Putamen (tissue), 1 donor: ENCODE data around the gene BBS9.
"Not testable (repeated sequence)": the region's sequence is repeated elsewhere in the genome, so short reads cannot be mapped to it uniquely, and the experiment has no call there.

ENCODE experiments used
- DNase-seq: peaks from one replicate; pipeline ENCODE4 v3.0.0-alpha.2; 2016; ENCODE audit warnings: low spot score

Gene BBS9

GRCh38 chr7:33432821-33433220, 303.5 kb downstream of the BBS9 start:
- no peak for DNase-seq

DNA sequence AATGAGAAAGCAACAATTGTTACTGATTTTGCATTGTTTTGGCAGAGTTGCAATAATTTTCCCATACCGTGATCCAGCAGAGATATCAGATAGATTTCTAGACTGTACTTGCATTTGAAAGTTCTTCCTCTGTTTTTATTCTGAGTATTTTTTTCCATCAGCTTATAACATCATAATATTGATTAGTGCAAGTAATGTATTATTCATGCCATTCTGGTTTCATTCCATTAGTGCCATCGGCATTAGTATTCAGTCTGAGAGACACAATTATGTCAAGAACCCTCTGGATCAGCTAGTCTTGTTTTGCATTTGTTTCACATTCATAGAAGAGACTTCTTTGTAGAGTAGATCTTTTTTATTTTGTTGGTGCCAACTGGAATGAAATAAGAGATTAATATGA, 304.0 kb downstream of the BBS9 start:
- DNase-seq: no peak

DNA sequence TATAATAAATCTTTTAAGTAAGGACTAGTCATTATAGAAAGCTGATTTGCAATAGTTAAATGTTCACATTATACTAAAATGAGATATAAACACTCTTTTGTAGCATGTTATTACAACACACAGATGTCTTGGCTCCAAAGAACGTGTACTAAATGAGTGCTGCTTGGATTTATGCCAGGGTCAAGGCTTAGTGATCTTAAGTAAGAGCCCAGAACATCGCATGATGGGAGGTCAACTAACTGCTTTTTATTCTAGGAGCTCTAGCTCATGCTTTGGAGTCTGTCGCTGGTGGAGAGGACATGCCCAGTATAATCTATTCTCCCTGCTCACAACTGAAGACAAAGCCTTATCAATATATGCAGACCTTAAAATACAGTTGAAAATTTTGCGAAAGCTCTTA, 315.1 kb downstream of the BBS9 start:
- no peak for DNase-seq

DNA sequence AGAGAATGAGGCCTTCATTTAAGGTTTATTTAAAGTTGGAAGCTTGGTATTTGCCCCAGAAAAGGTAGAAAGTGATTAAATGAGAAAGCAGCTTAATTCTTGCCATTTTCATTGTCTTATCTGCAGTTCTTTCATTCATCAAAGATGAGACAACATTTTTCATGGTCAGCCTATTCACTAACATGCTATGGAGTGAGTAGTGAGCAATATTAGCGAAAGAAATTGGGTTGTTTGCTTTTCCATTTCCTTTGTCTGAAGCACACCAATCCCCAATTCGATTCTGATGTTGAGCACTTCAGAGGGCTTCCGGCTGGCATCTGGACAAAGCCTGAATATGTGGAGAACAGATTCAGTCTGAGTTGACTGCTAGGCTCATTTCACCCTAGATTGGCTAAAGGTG, 317.2 kb downstream of the BBS9 start:
- no peak for DNase-seq

DNA sequence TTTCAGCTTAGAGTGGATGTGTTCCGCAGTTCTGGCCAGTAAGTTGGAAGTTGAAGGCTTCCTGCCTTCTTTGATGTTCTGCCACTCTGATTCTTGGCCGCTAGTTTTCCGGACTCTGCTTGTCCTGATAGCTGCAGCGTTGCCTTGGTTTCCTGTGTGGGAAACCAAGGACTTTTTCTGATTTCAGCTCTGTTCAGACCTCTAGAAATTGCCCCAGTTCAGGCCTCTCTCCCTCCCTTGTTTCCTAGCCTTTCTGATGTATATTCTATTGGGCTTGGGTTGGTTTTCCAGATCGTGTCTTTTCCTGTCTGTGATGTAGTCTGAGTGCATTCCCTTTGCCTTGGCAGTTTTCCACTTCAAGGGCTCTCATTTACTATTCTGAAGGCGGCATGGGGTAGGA, 318.7 kb downstream of the BBS9 start:
- DNase-seq: peak; percentile 20

DNA sequence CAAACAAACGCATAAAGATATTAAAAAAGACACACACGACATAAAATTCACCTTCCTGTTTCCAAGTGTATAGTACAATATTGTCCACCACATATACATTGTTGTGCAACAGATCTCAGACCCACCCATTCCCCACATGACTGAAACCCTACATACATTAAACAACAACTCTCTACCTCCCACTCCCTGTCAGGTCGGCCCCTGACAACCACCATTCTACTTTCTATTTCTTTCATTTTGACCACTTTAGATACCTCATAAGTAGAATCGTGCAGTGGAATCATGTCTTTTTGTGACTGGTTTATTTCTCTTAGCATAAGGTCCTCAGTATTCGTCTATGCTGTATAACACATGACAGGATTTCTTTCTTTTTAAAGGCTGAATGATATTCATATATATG, 320.5 kb downstream of the BBS9 start:
- no peak for DNase-seq

- DNase-seq: no peak
These were observed 323.6 kb downstream of the BBS9 start for GRCh38 chr7:33452805-33453502.

- no peak for DNase-seq
These were observed 327.7 kb downstream of the BBS9 start for GRCh38 chr7:33457039-33457438.

DNA sequence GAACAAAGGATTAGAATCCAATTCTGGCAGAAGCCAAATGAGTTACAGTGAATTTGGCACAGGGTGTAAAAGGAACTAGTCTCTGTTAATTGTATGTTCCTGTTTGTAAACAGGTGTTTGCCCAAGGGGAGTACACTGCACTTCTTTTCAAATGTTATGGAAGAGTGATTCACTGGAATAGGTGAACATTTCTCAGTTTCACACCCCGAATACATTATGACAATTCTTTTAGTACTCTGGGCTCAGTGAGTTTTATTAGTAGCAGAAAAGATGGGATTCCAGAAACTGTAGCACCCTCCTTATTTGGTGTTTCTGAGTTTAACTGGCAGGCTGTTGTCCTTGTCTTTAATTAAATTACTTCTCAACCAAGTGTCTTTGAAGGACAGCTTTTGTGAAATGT, 329.2 kb downstream of the BBS9 start:
- no peak for DNase-seq

DNA sequence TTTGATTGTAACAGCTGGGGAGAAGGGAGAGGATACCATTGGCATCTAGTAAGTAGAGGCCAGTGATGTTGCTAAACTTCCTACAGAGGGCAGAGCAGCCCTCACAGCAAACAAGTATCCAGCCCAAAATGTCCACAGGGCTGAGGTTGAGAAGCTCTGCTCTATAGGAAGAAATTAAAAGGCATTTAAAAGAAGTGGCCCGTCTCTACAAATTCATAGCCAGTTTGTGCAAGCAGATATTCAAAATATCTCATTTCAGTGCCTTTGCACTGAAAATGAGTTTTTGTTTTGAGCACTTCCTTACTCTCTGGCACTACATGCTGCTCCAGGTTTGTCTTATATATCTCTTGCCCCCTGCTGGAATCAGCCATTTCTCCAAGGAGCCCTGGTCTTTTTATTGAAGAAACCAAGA, 330.0 kb downstream of the BBS9 start:
- DNase-seq: no peak

- DNase-seq: no peak
These were observed 333.8 kb downstream of the BBS9 start for GRCh38 chr7:33463131-33463530.

- no peak for DNase-seq
These were observed 336.8 kb downstream of the BBS9 start for GRCh38 chr7:33466203-33466602.

- no peak for DNase-seq
These were observed 342.4 kb downstream of the BBS9 start for GRCh38 chr7:33471636-33472242.

DNA sequence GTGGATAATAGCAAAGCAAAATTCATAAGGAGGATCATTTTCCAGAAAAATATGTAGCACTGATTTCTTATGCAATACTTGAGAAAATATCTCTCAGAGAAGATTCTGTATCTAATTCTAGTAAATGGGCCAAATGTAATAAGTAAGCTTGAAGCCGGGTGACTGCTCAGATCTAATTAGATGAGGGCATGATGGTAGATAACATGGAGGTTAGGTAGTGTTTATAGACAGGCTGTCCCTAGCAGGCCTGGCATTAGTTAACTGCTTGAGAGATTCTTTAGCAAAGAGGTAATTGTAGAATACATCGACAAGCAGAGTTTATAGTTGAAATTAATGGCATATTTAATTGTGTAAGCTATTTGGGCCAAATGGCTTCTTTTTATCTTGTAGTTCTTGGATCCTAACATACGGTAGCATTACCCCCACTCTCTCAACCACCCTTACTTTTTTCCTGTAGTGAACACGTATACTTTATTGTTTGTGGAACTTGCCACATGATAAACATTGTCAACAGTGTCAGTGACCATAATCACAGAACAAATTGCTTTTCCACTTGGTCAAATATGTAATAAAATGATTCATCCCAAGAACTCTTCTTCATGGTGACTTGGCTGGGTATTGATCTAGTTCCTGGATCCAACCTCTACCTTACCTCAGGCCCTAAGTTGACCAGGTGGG, 343.1 kb downstream of the BBS9 start:
- no peak for DNase-seq

DNA sequence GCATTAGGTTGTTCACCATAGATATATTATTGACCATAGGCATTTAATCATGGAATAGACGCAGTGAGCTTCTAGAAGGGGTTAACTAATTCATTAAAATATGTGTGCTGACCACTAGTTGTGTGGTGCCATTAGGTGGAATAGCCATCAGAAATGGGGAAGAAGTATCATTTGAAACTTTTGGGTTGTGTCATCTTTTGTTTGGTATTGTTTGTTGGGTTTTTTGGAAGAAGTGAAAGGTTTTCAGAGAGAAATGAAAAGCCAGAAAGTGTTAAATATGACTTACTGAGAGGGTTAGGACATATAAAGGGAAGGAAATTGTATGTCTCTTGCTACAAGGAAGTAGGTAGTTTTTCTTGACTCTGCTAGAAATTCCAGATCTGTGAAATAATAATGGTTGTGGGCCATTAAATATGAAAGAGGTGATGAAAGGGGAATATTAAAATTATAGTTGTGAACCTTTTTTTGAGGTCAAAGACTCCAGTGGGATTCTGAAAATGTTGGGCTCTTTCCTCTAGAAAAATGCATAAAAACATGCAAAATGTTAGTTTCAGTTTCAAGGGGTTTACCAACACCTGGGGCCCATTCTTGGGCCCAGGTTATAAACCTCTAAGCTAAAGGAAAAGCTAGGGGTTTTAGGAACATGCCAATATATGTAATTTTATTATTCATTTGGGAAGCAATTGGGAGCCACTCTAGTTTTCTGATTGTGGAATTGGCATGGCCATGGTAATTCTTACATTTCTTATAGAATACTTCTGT, 348.5 kb downstream of the BBS9 start:
- no peak for DNase-seq

DNA sequence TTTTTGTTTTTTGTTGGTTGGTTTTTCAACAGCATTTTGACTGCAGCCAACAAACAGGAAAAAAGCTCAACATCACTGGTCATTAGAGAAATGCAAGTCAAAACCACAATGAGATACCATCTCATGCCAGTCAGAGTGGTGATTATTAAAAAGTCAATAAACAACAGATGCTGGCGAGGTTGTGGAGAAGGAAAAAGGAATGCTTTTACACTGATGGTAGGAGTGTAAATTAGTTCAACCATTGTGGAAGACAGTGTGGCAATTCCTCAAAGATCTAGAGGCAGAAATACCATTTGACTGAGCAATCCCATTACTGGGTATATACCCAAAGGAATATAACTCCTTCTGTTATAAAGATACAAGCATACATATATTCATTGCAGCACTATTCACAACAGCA, 355.1 kb downstream of the BBS9 start:
- not testable (repeated sequence) for DNase-seq

GRCh38 chr7:33485747-33486493, 356.6 kb downstream of the BBS9 start:
- DNase-seq: peak; percentile 21

DNA sequence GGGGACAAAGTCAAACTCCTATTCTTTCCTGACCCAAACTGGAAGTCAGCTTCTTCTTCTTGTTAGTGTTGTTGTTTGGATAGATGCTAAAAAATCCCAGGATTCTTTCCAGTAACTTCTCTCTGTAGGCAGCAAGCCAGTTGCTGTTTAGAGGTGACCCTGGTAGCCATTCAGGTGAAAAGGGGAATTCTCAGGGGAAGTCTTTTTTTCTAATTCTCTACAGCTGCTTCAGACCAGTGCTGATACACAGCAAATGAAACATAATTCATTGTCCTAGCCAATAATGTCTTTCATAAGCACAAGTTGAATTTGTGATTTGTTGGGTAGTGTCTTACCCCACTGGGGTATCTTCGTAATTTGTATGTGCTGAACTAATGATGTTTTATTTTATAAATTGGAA, 357.3 kb downstream of the BBS9 start:
- DNase-seq: no peak

DNA sequence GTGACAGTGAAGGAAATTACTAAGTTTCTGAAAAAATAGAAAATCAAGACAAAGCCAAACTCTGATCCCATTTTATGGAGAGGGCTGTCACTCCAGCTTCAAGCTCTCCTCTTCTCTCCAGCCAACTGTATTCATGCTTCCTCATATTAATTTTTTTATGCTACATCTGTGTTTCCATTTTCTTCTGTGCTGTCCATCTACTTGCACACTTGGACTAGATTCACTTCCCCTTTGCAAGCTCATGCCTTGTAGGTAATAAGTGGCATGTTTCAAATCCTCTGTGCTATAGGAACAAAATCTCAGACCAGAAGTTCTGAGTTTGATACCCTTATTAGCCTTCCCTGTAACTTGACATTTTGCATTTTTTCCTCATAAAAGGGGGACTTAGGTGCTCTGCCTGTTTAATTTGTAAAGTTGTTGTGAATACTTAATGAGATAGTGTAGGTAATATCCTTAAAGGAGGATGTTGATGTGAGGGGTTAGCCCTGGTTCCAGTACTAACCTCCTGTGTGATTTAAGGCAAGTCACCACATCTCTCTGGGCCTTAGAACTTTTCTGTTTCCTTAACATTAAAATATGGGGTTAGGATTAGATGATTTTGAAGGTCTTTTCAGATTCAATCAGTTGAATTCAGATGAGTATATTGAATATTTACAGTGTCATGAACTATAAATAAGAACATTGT, 358.8 kb downstream of the BBS9 start:
- DNase-seq: no peak

GRCh38 chr7:33494474-33494873, 365.1 kb downstream of the BBS9 start:
- DNase-seq: no peak

- no peak for DNase-seq
These were observed 365.8 kb downstream of the BBS9 start for GRCh38 chr7:33495207-33495606.
